GM23338 (cell line): ENCODE data around the gene HMX2. TPM values are rescaled to one million over a fixed set of nuclear protein-coding genes. Genes with fewer than 3 reads are reported as not detected.
A peak's percentile ranks its signal among the peaks of the same experiment; 100 is the strongest.

Source experiments
- ATAC-seq: fragments of 200-7000 bp; cut with Tn5 transposase; 3 replicates; pipeline ENCODE4 v1.9.1; 2020
- DNase-seq: peaks from one replicate; pipeline ENCODE4 v3.0.0-alpha.2; 2015; ENCODE audit warnings: low spot score
- H2AFZ ChIP-seq: fragments of 200-600 bp; sonication (generic); 2 replicates; pipeline ENCODE4 v1.8.0; 2016; ENCODE audit warnings: antibody characterized with exemption, mild to moderate bottlenecking, moderate library complexity
- H3F3A ChIP-seq: fragments of 200-600 bp; sonication (generic); replicated peaks from 2 replicates; pipeline ENCODE4 v1.8.0; 2017; ENCODE audit warnings: antibody characterized with exemption, mixed run types, low read depth
- H3K27ac ChIP-seq: fragments of 200-600 bp; sonication (generic); 2 replicates; pipeline ENCODE4 v1.6.1; 2016; ENCODE audit warnings: low read depth
- H3K27me3 ChIP-seq: fragments of 200-600 bp; sonication (generic); 2 replicates; pipeline ENCODE4 v1.8.0; 2016; ENCODE audit warnings: mild to moderate bottlenecking, mixed run types, moderate library complexity; ENCODE audit not compliant: insufficient read depth
- H3K36me3 ChIP-seq: fragments of 200-600 bp; sonication (generic); 2 replicates; pipeline ENCODE4 v1.8.0; 2016; ENCODE audit warnings: mild to moderate bottlenecking; ENCODE audit not compliant: insufficient read depth
- H3K4me1 ChIP-seq: fragments of 200-600 bp; sonication (generic); 2 replicates; pipeline ENCODE4 v1.8.0; 2016; ENCODE audit warnings: mild to moderate bottlenecking, moderate library complexity; ENCODE audit not compliant: insufficient read depth
- H3K4me2 ChIP-seq: fragments of 200-600 bp; sonication (generic); 2 replicates; pipeline ENCODE4 v1.7.1; 2017; ENCODE audit warnings: mixed run types
- H3K4me3 ChIP-seq: fragments of 200-600 bp; sonication (generic); 2 replicates; pipeline ENCODE4 v1.6.1; 2016; ENCODE audit warnings: mixed run types
- H3K79me2 ChIP-seq: fragments of 200-600 bp; sonication (generic); replicated peaks from 2 replicates; pipeline ENCODE4 v1.8.0; 2017; ENCODE audit warnings: mild to moderate bottlenecking; ENCODE audit not compliant: insufficient read depth
- H3K9me2 ChIP-seq: fragments of 200-600 bp; sonication (generic); 2 replicates; pipeline ENCODE4 v1.8.0; 2017; ENCODE audit not compliant: insufficient read depth
- H4K20me1 ChIP-seq: fragments of 200-600 bp; sonication (generic); replicated peaks from 2 replicates; pipeline ENCODE4 v1.8.0; 2017; ENCODE audit warnings: mild to moderate bottlenecking; ENCODE audit not compliant: insufficient read depth
- H3K27ac Mint-ChIP-seq: 2 replicates; pipeline ENCODE4 v1.8.0; 2020; ENCODE audit warnings: inconsistent platforms, mild to moderate bottlenecking, moderate library complexity, mixed read lengths
- H3K27me3 Mint-ChIP-seq: 3 replicates; pipeline ENCODE4 v1.8.0; 2022; ENCODE audit warnings: low read depth, mild to moderate bottlenecking, moderate library complexity, mixed read lengths, inconsistent platforms; ENCODE audit not compliant: insufficient read depth, poor library complexity
- H3K36me3 Mint-ChIP-seq: 3 replicates; pipeline ENCODE4 v1.8.0; 2021; ENCODE audit warnings: low read depth, mild to moderate bottlenecking, inconsistent platforms, moderate library complexity, mixed read lengths
- H3K4me1 Mint-ChIP-seq: 3 replicates; pipeline ENCODE4 v1.8.0; 2020; ENCODE audit warnings: mild to moderate bottlenecking, inconsistent platforms, mixed read lengths
- H3K4me3 Mint-ChIP-seq: 3 replicates; pipeline ENCODE4 v1.8.0; 2021; ENCODE audit warnings: moderate library complexity, mild to moderate bottlenecking, inconsistent platforms, mixed read lengths
- H3K9me3 Mint-ChIP-seq: 3 replicates; pipeline ENCODE4 v1.8.0; 2020; ENCODE audit warnings: moderate library complexity, mild to moderate bottlenecking, inconsistent platforms, mixed read lengths
- CREB1 ChIP-seq: fragments of 250-450 bp; sonication (Bioruptor Pico); IDR thresholded peaks from 2 replicates; pipeline ENCODE4 v1.5.0; 2020; ENCODE audit warnings: low read depth, mild to moderate bottlenecking, moderate library complexity
- CTCF ChIP-seq, 2 experiments: fragments of 200-600 bp in 1 of 2; sonication (generic) in 1 of 2; conservative IDR thresholded peaks; 2 replicates each; pipeline versions ENCODE4 v1.5.1 to v1.6.1; 2016 to 2017; ENCODE audit warnings: antibody characterized with exemption in 2 of 2, low read depth in 2 of 2, mild to moderate bottlenecking in 2 of 2, moderate library complexity in 1 of 2
- EZH2 ChIP-seq: fragments of 200-600 bp; sonication (generic); IDR thresholded peaks from one replicate; pipeline ENCODE4 v1.8.0; 2017; ENCODE audit warnings: antibody characterized with exemption, mild to moderate bottlenecking, low read depth; ENCODE audit not compliant: unreplicated experiment
- EZH2phosphoT487 ChIP-seq: fragments of 200-600 bp; sonication (generic); IDR thresholded peaks from one replicate; pipeline ENCODE4 v1.8.1; 2018; ENCODE audit warnings: antibody characterized with exemption; ENCODE audit not compliant: unreplicated experiment
- POLR2AphosphoS5 ChIP-seq: IDR thresholded peaks from 2 replicates; pipeline ENCODE4 v1.6.1; 2016; ENCODE audit warnings: antibody characterized with exemption, low read depth
- REST ChIP-seq: IDR thresholded peaks from one replicate; pipeline ENCODE4 v1.6.1; 2018; ENCODE audit warnings: antibody characterized with exemption; ENCODE audit not compliant: unreplicated experiment
- polyA plus RNA-seq: library from polyadenylated mRNA; unstranded; fragments of >200 nt; fragmentation: Nextera tagmentation; extraction: Ambion mirVana; gene quantifications from 2 replicates; pipeline ENCODE4 v1.2.1, GENCODE V29; 2016
- total RNA-seq: library from RNA; depleted of rRNA; stranded (reverse); fragments of >200 nt; shearing (Covaris generic); gene quantifications from 2 replicates; pipeline ENCODE4 v1.2.3, GENCODE V29; 2014

HMX2 gene
- total and polyA plus RNA-seq, 2 experiments from 2014 or later, result 2.6 to 3.4 TPM

GRCh38 chr10:123143825-123144168, 4.1 kb upstream of the HMX2 start:
- no peaks in the 10 kb centered on the region for H3K79me2 ChIP-seq
- no peaks in the 10 kb centered on the region for H3K9me2 ChIP-seq
- Mint-ChIP-seq H3K36me3 (peaks cover under 1% of the 10 kb centered on the region; the same call in 1 of the 3 replicates), H3K4me1 (peaks cover 69% of the 10 kb centered on the region), H3K27ac (no peak overlapping the region), H3K4me3 (peak overlapping the region; percentile 61), H3K9me3 (peaks cover 4% of the 10 kb centered on the region; the same call in 2 of the 3 replicates), H3K27me3 (peaks cover 92% of the 10 kb centered on the region)
- no peak for TF ChIP-seq POLR2AphosphoS5
- peak; percentile 7 for TF ChIP-seq EZH2
- H3K4me3 ChIP-seq, result peak overlapping the region; percentile 48
- H3K36me3 ChIP-seq, result no peaks in the 10 kb centered on the region
- no peak overlapping the region for H2AFZ ChIP-seq
- no peak overlapping the region for H3K27ac ChIP-seq
- peak overlapping the region; percentile 82 for H3K4me2 ChIP-seq
- peaks cover 42% of the 10 kb centered on the region for H3F3A ChIP-seq
- H3K27me3 ChIP-seq, result peaks cover 100% of the 10 kb centered on the region
- peaks cover 72% of the 10 kb centered on the region for H3K4me1 ChIP-seq
- peaks cover 17% of the 10 kb centered on the region; the same call in 1 of the 2 replicates for H4K20me1 ChIP-seq
- DNase-seq, result no peak
- no peak for ATAC-seq

GRCh38 chr10:123144697-123145541, 3.0 kb upstream of the HMX2 start:
- peak in 1 of 2 experiments; percentile 27; a peak in 1 of 4 replicates for TF ChIP-seq CTCF (conservative IDR thresholded peaks at IDR 0.05; ENCODE audit: low read depth in 2 of 2)
- TF ChIP-seq EZH2phosphoT487, result peak; percentile 79
- peak; percentile 94 for TF ChIP-seq EZH2
- TF ChIP-seq REST, result no peak
- no peak for TF ChIP-seq CREB1 (CRISPR knock-in tag)
- ATAC-seq, result no peak
- H3K4me1 ChIP-seq, result peaks cover 69% of the 10 kb centered on the region; the same call in 1 of the 2 replicates
- peak overlapping the region; percentile 66; the same call in 1 of the 2 replicates for H2AFZ ChIP-seq
- peak overlapping the region; percentile 60 for H3K4me3 ChIP-seq
- Mint-ChIP-seq H3K9me3 (peaks cover 8% of the 10 kb centered on the region; the same call in 2 of the 3 replicates), H3K4me3 (peak overlapping the region; percentile 56), H3K27ac (no peak overlapping the region), H3K27me3 (peaks cover 91% of the 10 kb centered on the region), H3K4me1 (peaks cover 63% of the 10 kb centered on the region), H3K36me3 (peaks cover 7% of the 10 kb centered on the region; the same call in 2 of the 3 replicates)
- no peak overlapping the region for H3K27ac ChIP-seq
- peaks cover 41% of the 10 kb centered on the region for H3F3A ChIP-seq
- H3K79me2 ChIP-seq, result no peaks in the 10 kb centered on the region
- peak; percentile 67 for DNase-seq
- no peaks in the 10 kb centered on the region for H3K9me2 ChIP-seq
- H4K20me1 ChIP-seq, result peaks cover 14% of the 10 kb centered on the region; the same call in 1 of the 2 replicates
- no peaks in the 10 kb centered on the region for H3K36me3 ChIP-seq
- H3K27me3 ChIP-seq, result peaks cover 100% of the 10 kb centered on the region
- H3K4me2 ChIP-seq, result peak overlapping the region; percentile 83
